Nephron progenitor cell (in vitro differentiated cells): ENCODE results near the gene SEC14L5.

Source experiments
- DNase-seq: peaks from one replicate; pipeline ENCODE4 v3.0.0; 2021
- H3K27ac Mint-ChIP-seq: 2 replicates; pipeline ENCODE4 v1.8.0; 2021; ENCODE audit warnings: mild to moderate bottlenecking, moderate library complexity, mixed read lengths
- H3K27me3 Mint-ChIP-seq: 2 replicates; pipeline ENCODE4 v1.8.0; 2021; ENCODE audit warnings: mild to moderate bottlenecking, low read depth, mixed read lengths; ENCODE audit not compliant: poor library complexity
- H3K36me3 Mint-ChIP-seq: 2 replicates; pipeline ENCODE4 v1.8.0; 2021; ENCODE audit warnings: low read depth, mixed read lengths
- H3K4me1 Mint-ChIP-seq: 2 replicates; pipeline ENCODE4 v1.8.0; 2021; ENCODE audit warnings: mixed read lengths
- H3K4me3 Mint-ChIP-seq: 2 replicates; pipeline ENCODE4 v1.8.0; 2021; ENCODE audit warnings: mild to moderate bottlenecking, moderate library complexity, mixed read lengths
- H3K9me3 Mint-ChIP-seq: 2 replicates; pipeline ENCODE4 v1.8.0; 2021; ENCODE audit warnings: mild to moderate bottlenecking, moderate library complexity, mixed read lengths
- CTCF ChIP-seq: fragments of 200-600 bp; sonication (generic); IDR thresholded peaks from 2 replicates; pipeline ENCODE4 v1.5.0; 2021; ENCODE audit warnings: antibody characterized with exemption

SEC14L5 gene

GRCh38 chr16:5010576-5011329, 52.6 kb downstream of the SEC14L5 start:
- H3K27me3 Mint-ChIP-seq, result peaks cover 33% of the 10 kb centered on the region
- TF ChIP-seq CTCF, result no peak
- no peak for DNase-seq
- H3K4me3 Mint-ChIP-seq, result no peak overlapping the region
- no peaks in the 10 kb centered on the region for H3K36me3 Mint-ChIP-seq
- H3K4me1 Mint-ChIP-seq, result peaks cover 27% of the 10 kb centered on the region
- no peaks in the 10 kb centered on the region for H3K9me3 Mint-ChIP-seq
- H3K27ac Mint-ChIP-seq, result no peak overlapping the region

GRCh38 chr16:5011637-5012036, 53.5 kb downstream of the SEC14L5 start:
- Mint-ChIP-seq H3K27ac (peak overlapping the region; percentile 89), H3K4me3 (no peak overlapping the region), H3K9me3 (no peaks in the 10 kb centered on the region), H3K36me3 (no peaks in the 10 kb centered on the region), H3K4me1 (peaks cover 19% of the 10 kb centered on the region), H3K27me3 (peaks cover 33% of the 10 kb centered on the region)
- TF ChIP-seq CTCF, result no peak
- DNase-seq, result no peak

- Mint-ChIP-seq H3K4me3 (no peak overlapping the region), H3K9me3 (no peaks in the 10 kb centered on the region), H3K27me3 (peaks cover 33% of the 10 kb centered on the region), H3K27ac (no peak overlapping the region), H3K36me3 (no peaks in the 10 kb centered on the region), H3K4me1 (peaks cover 12% of the 10 kb centered on the region)
- DNase-seq, result no peak
- TF ChIP-seq CTCF, result no peak
Observed at GRCh38 chr16:5012887-5013286, 54.8 kb downstream of the SEC14L5 start.

GRCh38 chr16:5015351-5015750, 57.2 kb downstream of the SEC14L5 start:
- peaks cover 35% of the 10 kb centered on the region for H3K27me3 Mint-ChIP-seq
- H3K9me3 Mint-ChIP-seq, result no peaks in the 10 kb centered on the region
- no peak overlapping the region for H3K27ac Mint-ChIP-seq
- H3K36me3 Mint-ChIP-seq, result no peaks in the 10 kb centered on the region
- no peak for TF ChIP-seq CTCF
- H3K4me3 Mint-ChIP-seq, result no peak overlapping the region
- H3K4me1 Mint-ChIP-seq, result peaks cover 12% of the 10 kb centered on the region
- no peak for DNase-seq

- H3K4me3 Mint-ChIP-seq, result no peak overlapping the region
- no peak for TF ChIP-seq CTCF
- H3K9me3 Mint-ChIP-seq, result no peaks in the 10 kb centered on the region
- H3K4me1 Mint-ChIP-seq, result peaks cover 12% of the 10 kb centered on the region
- peaks cover 31% of the 10 kb centered on the region for H3K27me3 Mint-ChIP-seq
- H3K36me3 Mint-ChIP-seq, result no peaks in the 10 kb centered on the region
- no peak overlapping the region for H3K27ac Mint-ChIP-seq
- no peak for DNase-seq
Observed at GRCh38 chr16:5015887-5016286, 57.8 kb downstream of the SEC14L5 start.
